Measurements from ENCODE around the gene SP110.
"Not testable (repeated sequence)": the region's sequence is repeated elsewhere in the genome, so short reads cannot be mapped to it uniquely, and the experiment has no call there.

SP110 gene

GRCh38 chr2:230224458-230224857 lies 4.7 kb upstream of the SP110 start:
- DNase-seq (ENCODE audit: low read depth) = no peak

DNA sequence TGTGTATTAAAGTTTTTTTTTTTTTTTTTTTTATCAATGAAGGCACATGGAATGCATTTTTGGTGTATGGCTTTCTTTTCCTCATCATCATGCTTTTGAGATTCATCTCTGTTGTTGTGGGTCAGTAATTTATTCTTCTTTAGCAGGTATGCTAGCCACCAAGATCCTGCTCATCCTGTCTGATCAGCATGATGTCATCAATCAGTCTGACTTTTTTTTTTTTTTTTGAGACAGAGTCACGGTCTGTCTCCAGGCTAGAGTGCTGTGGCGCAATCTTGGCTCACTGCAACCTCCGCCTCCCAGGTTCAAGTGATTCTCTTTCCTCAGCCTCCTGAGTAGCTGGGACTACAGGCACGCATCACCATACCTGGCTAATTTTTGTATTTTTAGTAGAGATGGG lies 3.0 kb upstream of the SP110 start:
- DNase-seq (ENCODE audit: low read depth) = not testable (repeated sequence)

GRCh38 chr2:230221493-230221892 lies 1.7 kb upstream of the SP110 start:
- DNase-seq (ENCODE audit: low read depth) = no peak

DNA sequence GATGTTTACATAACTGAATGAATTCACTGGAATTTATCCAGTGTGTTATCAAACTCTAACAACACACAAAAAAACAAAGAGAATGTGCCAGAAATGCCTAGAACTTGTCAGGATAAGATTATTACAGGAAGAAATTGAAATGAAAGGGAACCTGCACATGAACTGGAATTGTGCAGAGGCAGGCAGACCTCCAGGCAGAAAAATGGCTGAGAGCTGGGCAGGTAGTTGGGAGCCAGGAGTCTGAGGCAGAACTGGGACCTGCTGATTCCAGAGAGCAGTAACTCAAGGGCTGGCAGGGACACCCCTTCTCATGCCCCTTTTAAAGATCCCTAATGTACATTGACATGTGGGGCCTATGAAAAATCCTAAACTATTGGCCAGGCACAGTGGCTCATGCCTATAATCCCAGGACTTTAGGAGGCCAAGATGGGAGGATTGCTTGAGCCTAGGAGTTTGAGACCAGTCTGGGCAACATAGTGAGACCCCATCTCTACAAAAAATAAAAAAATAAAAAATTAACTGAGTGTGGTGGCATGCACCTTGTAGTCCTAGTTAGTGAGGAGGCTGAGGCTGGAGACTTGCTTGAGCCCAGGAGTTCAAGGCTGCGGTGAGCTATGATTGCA lies 674 bp upstream of the SP110 start:
- no peak for DNase-seq (ENCODE audit: low read depth)

DNA sequence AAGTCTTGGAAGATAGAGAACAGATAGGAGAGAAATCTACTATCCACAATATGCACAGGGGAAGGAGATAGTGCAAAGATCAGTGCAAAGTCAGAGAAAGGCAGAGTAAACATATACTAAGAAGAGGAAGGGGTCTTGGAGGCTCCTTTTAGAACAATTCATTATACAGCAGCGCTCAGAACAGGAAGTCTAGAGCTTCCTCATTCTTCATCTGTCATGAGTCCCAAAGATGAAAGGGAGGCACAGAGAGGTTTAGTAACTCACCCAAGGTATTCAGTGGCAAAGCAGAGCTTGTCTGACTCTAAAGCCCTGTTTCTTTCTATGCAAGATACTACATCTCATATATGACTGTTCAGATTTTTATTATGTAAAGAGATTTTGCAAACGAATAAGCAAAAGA lies 1.4 kb downstream of the SP110 start:
- DNase-seq (ENCODE audit: low read depth) = no peak

DNA sequence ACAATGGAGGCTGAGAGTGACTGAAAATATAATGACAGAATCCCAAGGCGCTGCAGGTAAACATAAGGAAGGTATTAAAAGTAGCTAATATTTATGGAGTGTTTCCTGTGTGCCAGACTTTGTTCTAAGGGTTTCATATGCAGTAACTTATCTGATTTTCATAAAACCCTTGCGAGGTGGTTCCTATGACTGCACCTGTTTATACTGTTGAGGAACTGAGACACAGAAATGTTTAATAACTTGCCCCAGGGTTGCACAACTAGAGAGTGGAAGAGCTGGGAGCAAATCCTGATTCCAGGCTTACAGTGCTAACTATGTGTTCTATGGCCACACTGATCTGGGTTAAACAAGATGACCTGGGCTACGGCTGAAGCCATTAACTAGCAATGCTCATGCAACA lies 2.4 kb downstream of the SP110 start:
- no peak for DNase-seq (ENCODE audit: low read depth)

GRCh38 chr2:230216489-230216888 lies 3.3 kb downstream of the SP110 start:
- no peak for DNase-seq (ENCODE audit: low read depth)

DNA sequence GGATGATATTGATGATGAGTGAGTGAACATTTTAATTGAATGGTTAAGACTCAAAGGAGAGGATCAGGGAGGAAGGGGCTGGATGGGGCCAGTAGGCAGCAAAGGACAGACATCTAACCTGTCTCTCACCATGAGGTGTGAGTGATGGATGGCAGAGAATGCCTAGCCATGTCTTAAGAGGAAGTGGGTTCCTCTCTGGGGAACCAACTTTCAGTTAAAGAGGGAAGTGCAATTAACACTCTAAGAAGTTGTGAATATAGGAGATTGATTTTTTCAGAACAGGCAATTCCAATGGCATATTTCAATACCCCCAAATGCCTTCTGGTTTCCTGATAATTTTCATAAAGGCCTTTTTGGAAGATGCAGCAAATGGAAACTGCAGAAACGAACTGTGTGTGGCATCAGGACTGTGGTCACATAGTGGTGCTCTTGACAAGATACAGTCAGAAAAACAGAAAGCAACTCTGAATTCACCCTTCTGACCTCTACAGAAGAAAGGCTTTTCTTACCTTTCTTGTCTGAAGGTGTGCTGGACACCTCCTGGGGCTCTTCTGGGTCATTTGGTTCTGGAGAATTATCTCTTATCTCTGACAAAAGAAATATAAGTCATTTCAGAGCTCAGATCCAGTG lies 10.2 kb downstream of the SP110 start:
- no peak for DNase-seq (ENCODE audit: low read depth)

DNA sequence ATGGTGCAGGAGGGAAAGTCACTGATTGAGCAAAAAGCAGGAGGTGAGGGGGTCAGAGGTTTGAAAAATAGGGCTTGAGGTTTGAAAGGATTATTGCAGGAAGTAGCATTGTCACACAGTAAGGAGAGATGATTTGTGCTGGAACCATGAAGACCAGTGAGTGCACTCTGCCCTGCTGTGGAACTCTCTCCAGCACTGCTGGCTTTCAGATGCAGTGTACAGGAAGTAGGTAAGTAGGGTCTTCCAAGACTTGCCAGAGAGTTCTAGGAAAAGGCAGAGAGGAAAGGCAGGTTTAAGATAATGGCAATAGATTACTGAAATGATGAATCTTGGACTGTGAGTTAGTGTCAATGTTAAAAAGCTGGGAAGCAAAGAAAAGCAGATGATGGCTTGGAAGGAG lies 11.2 kb downstream of the SP110 start:
- no peak for DNase-seq (ENCODE audit: low read depth)

DNA sequence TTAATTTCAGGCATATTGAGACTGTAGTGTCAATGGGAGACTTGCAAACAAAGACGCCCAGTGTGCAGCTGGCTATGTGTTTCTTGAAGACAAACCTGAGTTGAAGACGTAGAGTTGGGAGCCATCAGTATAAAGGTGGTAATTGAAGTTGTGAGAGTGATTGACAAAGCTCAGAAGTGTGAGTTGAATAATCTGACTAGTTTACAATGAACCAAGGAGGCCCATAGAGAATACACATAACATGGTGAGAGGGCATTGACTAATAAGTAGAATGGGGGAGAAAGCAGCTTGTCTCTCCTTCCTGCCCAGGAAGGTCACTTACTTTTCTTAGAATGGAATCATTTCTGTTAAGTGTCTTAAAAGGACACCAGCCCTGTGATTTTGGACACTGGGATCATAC lies 14.1 kb downstream of the SP110 start:
- no peak for DNase-seq (ENCODE audit: low read depth)

GRCh38 chr2:230205034-230205433 lies 14.8 kb downstream of the SP110 start:
- DNase-seq (ENCODE audit: low read depth) = no peak

DNA sequence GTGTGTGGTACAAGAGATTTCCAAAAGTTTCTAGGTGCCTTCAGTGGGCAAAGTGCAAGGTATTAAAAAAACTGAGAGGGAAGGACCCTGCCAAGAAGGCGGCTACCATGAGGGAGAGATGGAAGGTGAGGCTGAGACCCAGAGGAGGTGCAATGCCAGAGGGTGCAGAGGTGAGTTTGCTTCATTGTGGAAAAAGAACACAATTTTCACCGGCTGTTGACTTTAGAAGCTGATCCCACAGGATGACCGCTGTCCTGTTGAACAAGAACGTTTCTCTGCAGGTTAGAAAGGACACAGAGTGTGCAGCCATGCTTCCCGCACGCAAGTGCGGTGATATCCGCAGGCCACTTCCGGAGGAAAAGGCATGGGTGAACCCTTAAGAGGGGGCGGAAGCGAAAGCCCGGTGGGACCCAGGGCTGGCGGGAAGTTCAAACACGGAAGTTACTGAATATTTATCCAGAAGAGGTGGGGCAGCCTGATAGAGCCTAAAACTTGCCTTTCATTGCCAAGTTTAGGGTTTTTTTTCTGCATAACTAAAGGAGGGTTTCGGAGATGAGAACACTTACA lies 16.6 kb downstream of the SP110 start:
- DNase-seq (ENCODE audit: low read depth) = no peak

GRCh38 chr2:230202430-230203109 lies 17.2 kb downstream of the SP110 start:
- DNase-seq (ENCODE audit: low read depth) = no peak

GRCh38 chr2:230184727-230185578 lies 34.8 kb downstream of the SP110 start:
- DNase-seq (ENCODE audit: low read depth) = no peak

- DNase-seq (ENCODE audit: low read depth) = no peak
These were observed 38.6 kb downstream of the SP110 start for GRCh38 chr2:230181195-230181594.

DNA sequence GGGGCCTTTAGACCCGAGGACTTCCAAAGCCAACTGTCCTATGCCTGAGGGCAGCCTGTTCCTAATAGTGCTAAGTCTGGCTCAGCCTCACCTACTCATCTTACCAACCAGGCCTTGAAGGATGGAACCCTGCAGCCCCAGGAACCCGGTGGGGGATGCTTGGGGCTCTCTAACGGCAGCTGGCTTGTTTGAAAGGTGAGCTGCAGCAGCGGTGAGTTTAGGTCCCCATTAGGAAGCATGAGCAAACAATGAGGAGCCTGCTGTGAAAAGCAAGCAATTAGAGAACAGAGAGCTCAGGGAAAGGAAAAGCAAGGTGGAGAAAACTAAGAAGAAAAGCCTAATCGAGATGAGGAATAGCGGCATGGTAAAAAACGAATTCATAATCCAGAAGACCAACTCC lies 39.9 kb downstream of the SP110 start:
- DNase-seq (ENCODE audit: low read depth) = no peak

DNA sequence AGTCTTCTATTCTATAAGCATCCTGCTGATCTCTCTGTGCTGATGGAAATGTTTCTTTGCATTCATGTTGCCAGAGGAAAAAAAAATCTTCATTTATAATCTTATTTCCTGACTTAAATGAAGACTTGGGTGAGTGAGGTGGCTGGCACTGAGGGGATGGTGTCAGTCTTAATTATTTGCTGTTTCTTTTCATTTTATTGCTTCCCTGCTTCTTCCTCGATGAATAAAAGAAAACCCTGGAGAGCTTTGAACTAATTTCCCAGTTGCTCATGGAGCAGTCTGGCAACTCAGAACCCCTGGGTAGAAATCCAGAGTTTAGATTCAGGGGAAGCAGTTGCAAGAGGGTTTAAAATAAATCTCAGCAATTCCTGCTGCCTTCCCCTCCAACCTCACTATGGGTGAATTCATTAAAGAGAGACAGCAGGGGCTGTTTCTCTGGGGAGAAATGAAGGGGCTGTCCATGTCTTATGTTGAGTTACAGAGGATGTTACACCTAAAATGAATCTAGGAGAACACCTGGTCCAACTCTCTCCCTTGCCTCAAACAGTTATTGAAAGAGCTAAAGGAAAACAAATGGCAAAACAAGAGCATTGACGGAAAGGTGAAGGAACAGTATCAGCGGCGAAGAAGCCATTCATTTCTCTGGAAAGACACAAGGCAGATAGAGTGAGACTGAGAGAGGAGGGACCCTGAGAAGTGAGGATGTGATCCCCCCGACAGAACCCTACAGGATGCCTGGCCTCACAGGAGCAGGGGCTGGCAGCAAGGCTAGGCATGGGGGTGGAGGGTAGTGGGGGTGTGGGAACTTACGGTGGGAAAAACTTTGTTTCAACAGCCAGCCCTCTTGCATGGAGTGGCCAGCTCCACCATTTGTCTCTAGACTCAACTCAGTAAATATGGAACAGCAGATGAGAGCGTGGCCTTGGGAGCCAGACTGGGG lies 41.0 kb downstream of the SP110 start:
- DNase-seq (ENCODE audit: low read depth) = no peak

DNA sequence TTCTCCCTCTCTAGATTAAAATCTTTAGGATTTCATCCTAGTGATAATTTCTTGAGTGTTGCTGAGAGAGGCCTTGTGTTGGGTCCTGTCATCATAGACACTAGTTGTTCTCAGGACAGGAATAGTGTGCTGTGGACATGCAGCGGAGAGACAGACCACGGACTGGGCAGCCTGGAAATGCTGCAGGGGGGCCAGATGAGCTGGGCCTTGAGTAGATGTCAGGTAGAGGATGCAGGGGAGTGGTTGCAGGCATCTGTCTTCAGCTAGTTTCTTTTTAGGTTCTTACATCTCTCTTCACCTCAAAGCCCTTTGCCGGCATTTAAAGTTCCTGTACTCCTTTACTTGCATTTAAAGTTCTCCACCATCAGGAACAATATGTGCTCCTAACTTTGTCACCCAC lies 42.8 kb downstream of the SP110 start:
- DNase-seq (ENCODE audit: low read depth) = no peak

GRCh38 chr2:230174466-230174865 lies 45.3 kb downstream of the SP110 start:
- no peak for DNase-seq (ENCODE audit: low read depth)

DNA sequence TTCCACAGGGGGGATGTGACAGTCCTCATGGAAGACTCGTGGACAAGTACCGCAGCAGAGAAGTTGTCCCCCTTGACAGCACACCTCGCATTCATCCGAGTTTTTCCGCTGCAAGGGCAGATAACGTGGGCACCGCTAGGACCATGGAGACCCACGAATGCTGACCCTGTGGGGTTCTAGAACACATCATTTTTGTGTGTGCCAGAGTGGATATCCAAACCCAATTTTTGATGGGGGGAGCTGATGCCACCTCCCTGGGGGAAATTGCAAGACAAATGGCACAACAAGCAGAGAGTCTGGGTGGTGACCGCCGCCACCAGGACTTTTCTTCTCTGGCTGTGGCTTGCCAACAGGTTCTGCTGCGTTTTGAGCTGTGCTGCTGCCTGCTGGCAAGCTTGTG lies 46.9 kb downstream of the SP110 start:
- no peak for DNase-seq (ENCODE audit: low read depth)

DNA sequence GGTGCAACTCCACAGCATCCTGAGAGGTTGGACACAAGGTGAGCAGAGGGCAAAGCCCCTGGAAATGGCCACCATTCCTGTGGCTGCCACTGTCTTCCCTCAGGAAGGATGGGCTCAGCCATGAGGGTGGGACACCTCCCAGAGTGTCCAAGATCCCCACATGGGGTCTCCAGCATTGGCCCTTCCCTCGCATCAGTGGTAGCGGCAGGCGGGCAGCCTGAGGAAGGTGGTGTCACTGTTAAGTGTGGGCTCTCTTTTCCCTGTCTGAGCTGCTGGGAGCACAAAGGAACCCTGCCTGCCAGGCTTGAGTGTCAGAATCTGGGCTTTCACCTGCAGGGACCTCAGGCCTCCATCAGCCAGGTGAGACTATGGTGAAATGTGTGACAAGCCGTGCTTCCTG lies 47.6 kb downstream of the SP110 start:
- no peak for DNase-seq (ENCODE audit: low read depth)
